ENCODE results near the gene SYT9.

SYT9 gene

DNA sequence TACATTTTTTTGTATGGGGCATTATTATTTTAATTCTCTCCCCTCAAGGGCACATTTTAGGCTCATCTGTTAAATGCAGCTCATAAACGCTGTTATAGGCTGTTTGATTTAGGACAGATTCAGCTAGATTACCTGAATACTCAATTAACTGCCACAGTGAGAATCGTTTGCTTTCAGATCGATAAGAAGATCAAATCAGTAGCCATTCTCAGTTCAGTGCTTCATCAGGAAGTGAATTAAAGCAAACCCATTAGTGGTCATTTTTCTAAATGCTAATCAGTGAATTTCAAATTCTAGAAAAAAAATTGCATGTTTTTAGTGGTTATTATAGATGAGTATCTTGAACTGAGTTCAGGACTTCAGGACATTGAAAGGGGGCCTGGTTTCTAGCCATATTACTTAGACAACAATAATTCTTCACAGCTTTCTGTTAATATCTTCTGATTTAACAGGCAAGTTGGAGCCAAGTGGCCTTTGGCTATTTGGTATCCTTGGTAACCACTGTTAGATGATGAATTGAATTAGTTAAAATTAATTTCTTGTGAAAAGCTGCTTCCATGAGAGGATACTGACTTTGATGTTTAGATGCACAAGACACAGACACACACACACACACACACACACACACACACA lies 18.6 kb downstream of the SYT9 start:
- no peak for DNase-seq (ENCODE audit: low read depth in 1 of 2, low spot score in 1 of 2)

DNA sequence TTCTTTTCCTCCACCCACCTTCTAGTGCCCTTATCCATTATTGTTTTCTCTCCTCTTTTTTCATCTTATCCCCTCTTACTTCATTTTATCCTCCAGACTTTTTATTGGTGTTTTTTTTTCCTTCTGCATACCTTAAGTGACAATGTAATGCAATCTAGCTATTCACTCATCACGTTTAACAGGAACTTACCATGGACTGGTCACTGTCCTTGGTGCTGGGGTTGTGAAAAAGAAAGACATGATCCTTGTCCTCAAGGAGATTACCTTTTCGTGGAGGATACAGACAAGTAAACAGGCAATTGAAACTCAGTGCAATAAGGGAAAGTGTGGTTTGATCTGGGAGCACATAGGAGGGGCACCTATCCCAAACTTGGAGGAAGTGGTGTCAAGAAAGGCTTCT lies 20.7 kb downstream of the SYT9 start:
- DNase-seq (ENCODE audit: low read depth in 1 of 2, low spot score in 1 of 2), result no peak

DNA sequence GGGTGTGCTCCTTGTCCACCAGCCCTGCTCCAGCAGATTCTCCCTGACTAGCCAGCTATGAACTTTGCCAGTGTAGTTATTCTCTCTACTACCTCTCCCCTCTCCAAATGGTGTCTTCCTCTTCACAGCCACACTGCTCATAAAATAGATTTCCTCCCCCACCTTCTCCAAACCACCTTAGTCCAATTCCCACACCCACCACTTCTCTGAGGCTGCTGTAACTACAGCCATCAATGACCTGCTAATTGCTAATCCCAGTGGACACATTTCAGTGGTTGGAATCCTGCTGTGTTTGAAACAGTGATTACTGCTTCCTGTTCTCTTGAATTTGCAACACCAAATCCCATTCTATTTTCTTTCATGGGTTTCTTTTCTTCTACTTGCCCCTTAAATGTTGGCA lies 23.4 kb downstream of the SYT9 start:
- no peak for DNase-seq (ENCODE audit: low read depth in 1 of 2, low spot score in 1 of 2)

DNA sequence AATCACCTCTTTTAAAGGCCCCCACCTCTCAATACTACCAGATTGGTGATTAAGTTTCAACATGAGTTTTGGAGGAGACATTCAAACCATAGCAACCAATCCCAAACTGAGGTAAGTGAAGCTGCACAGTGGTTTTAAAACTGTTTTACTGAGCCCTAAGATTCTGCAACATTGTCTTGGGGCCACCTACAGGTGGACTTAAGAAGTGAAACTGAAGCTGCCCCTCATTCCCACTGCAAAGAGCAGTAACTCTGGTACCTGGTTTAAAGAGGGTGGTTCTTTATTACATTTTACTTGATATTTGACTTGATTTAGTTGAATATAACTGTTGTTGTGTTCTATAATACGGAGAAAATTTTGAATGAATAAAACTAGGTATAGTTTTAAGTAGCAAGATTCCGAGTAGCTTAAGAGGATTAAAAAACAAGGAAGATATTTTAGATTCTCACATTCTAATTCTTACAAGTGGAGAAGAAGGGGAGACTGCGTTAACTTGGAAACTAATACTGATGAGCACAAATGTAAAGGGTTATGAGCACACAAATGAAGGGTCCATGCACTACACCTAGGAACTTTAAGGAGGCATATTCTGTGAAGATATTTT lies 26.7 kb downstream of the SYT9 start:
- DNase-seq (ENCODE audit: low read depth in 1 of 2, low spot score in 1 of 2), result no peak

DNA sequence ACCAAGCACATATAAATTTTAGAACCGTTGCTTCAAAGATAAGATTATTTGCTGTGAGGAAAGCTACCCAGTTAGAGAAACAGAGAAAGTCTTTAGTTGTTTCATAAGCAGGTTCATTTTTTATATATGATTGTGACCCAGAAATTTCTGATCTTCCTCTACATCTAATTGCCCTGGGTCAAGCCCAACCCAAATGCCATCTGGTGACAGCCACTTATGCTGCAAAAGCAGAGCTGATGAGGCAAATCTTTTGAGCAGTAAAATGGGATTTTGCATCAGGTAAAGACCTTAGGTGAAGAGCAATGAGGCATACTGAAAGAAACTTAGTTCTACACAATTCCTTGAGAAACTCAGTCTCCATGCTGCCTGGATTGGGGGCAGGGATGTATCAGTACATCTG lies 28.0 kb downstream of the SYT9 start:
- no peak for DNase-seq (ENCODE audit: low read depth in 1 of 2, low spot score in 1 of 2)

DNA sequence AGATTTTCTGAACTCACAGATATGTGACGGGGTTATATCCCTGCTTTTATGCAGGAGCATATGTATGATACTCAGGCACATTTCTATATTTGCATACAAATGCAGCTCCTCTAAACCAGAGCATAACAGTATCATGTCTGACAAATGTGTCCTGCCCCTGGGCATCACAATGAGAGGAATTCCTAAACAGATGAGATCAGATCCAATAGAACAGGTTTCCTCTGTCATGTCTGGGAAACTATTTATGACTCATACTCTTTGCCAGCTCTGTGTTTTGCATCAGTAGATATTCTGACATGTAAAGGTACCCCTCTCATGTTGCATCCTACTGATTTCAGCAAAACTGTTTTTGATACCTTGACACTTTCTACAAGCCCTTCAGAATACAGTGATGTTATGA lies 29.4 kb downstream of the SYT9 start:
- no peak for DNase-seq (ENCODE audit: low read depth in 1 of 2, low spot score in 1 of 2)

DNA sequence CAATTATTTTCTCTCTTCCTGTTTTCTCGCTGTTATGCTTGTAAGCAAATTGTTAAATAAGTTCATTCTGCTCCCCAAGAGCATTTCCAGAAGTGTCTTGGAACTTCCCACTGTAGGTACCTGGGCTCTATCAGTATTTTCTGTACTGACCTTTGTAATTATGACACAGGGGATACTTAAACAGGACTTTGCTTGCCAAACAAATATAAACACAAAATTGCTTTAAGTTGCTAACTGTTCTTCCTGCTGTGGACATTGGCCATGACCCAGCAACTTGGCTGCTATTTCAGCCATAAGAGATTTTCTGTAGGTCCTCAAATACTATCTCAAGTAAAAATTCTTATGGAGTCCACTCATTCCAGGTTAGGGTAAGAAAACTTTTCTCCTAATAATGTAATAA lies 30.1 kb downstream of the SYT9 start:
- no peak for DNase-seq (ENCODE audit: low read depth in 1 of 2, low spot score in 1 of 2)

DNA sequence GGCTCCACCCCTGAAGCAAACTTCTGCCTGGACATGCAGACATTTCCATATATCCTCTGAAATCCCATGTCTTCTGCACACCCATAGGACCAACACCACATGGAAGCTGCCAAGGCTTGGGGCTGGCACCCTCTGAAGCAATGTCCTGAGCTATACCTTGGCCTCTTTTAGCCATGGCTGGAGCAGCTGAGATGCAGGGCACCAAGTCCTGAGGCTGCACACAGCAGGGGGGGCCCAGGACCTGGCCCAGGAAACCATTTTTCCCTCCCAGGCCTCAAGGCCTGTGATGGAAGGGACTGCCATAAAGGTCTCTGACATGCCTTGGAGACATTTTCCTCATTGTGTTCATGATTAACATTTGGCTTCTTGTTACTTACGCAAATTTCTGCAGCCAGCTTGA lies 34.5 kb downstream of the SYT9 start:
- DNase-seq (ENCODE audit: low read depth in 1 of 2, low spot score in 1 of 2), result no peak

DNA sequence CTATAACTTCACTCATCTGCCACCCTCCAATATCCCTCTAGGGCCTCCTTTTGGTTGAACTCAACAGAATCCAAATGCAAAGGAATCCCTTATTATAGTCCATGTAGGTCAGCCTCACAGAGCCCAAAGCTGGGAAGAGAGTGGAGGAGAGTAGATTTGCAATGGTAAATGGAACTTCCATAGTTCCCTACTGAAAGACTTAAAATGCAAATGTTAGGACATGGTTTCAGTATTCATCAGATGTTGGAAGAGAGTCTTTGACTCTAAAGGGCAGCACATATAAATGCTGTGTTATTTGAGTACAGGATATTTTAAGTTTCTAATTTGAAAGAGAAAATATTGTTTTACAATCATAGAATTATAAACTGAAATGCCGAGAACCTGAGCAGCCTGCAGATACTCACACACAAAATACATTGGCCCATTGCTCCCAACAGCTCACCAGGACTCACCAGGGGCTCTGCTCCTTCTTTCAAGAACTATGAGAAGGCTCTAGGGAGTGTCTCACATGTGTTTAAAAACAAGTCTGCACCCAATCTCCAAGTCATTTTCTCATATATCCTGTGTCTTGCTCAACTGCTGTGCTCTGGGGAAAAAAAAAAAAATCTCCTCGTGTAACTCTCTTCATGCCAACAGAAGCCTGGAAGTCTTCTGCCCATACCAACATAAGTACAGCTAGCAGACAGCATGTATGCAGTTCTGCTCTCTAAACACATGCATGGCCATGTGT lies 39.6 kb downstream of the SYT9 start:
- no peak for DNase-seq (ENCODE audit: low read depth in 1 of 2, low spot score in 1 of 2)

DNA sequence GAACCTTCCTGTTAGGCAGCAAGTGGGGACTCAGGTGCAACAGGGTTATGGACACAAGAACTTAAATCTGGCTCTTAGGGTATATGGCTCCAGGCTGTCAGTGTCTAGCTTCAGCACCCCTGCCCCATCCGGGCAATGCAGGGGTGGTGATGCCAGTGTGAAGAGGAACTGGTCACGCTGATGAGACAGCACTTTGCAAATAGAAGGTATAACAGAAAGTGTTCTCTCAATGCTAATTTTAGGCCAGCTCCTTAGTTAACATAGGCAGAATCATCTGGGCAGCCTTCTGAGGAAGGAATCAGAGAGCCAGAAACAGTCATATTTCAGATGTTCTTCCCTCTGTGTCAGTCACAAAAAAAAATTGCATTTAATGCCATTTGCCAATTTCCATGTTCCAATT lies 41.2 kb downstream of the SYT9 start:
- no peak for DNase-seq (ENCODE audit: low read depth in 1 of 2, low spot score in 1 of 2)

DNA sequence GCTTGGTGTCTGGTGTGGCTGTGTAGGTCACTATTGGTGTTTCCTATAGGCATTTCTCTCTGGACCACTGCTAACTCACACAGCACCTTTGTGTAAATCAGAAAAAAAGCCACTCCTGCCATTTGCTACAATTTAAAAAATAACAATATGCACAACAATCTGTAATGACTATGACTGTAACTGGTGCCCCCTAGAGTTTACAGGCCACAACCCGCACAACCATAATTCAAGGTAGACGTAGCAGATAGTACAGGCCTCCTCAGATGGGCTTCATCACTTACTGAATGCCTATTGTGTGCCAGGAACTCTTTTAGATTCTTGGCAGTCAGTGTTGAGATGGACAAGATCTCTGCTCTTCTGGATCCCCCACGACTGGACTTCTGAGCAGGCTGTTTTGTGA lies 47.7 kb downstream of the SYT9 start:
- DNase-seq (ENCODE audit: low read depth in 1 of 2, low spot score in 1 of 2), result no peak

DNA sequence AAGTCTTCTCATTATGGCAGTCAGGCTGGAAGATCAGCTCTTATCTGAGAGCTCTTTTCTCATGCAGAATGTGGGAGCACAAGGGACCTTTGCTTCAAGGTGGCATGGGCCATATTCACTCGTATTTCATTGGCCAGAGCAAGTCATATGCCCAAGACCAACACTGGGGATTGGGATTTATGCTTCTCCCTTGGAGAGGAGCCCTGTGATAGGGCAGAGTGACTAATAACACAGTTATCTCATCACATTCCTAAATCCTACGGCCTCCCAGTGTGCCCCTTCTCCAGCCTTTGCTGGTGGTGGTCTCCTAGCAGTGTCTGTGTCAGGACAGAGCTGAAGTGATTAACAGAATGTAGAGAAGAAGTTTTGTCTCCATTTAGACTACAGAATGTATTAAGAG lies 48.6 kb downstream of the SYT9 start:
- no peak for DNase-seq (ENCODE audit: low read depth in 1 of 2, low spot score in 1 of 2)

DNA sequence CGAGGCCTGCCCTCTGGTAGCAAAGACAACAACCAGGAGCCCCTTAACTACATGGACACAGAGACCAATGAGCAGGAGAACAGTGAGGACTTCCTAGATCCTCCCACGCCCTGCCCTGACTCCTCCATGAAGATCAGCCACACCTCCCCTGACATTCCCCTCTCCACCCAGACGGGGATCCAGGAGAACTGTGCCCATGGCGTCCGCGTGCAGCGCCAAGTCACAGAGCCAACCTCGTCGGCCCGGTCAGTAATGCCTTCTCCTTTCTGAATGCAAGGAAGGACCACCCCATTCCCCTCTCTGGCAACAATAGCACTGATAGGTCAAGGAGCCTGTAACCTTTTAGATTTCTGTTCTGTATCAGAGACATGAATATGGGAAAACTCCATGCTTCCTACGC lies 51.4 kb downstream of the SYT9 start:
- DNase-seq (ENCODE audit: low read depth in 1 of 2, low spot score in 1 of 2), result no peak

DNA sequence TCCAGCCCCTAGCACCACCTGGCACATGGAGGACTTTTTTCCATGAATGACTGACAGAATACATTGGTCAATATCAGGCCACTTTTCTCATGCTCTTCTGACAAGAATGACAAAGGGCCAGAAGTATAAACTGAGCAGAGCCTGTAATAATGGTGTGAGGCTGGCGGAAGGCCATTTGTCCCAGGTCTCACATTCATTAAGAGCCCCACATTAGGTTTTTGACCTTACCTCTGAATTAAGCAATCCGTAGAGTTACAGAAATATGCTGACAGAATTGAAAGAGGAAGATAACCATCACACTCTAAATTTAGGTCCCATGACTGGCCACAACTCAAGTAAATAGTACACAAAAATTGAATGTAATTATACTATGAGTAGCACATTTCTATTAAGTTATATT lies 55.2 kb downstream of the SYT9 start:
- DNase-seq (ENCODE audit: low read depth in 1 of 2, low spot score in 1 of 2), result no peak

DNA sequence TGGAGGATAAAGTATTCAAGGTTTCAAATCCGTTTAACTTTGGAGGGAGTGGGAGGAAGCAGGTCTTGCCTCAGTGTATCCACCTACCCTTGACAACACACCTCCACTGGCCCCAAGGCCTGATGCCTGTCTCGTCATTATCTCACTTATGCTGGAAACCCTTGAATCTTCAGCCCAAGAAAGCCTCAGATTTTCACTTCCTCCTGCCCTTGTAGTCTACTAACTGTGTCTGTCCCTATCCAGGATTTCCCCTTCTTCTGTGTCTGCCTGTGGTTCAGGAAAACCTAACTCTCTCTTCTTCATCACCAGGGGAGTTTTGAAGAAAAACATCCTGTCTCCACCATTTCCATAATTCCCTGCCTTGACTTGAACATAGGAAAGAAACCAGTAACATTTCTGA lies 56.1 kb downstream of the SYT9 start:
- no peak for DNase-seq (ENCODE audit: low read depth in 1 of 2, low spot score in 1 of 2)

DNA sequence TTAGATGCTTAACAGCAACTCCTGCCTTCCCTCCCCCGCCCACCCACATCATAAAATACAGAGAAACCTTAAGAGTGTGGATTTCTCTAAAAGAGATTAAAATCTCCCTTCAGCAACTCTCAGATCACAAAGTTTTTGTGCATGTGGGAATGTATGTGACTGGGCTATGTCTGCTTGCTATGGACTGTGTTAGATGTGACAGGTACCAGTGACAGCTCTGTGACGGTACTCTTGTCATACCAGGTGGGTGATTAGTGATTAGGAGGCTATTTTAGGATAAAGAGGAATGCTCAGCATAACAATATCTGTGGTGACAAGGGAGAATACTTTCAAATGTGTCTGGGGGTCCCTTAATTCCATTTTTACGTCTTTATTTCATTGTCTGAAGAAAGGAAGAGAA lies 60.2 kb downstream of the SYT9 start:
- DNase-seq (ENCODE audit: low read depth in 1 of 2, low spot score in 1 of 2), result no peak

DNA sequence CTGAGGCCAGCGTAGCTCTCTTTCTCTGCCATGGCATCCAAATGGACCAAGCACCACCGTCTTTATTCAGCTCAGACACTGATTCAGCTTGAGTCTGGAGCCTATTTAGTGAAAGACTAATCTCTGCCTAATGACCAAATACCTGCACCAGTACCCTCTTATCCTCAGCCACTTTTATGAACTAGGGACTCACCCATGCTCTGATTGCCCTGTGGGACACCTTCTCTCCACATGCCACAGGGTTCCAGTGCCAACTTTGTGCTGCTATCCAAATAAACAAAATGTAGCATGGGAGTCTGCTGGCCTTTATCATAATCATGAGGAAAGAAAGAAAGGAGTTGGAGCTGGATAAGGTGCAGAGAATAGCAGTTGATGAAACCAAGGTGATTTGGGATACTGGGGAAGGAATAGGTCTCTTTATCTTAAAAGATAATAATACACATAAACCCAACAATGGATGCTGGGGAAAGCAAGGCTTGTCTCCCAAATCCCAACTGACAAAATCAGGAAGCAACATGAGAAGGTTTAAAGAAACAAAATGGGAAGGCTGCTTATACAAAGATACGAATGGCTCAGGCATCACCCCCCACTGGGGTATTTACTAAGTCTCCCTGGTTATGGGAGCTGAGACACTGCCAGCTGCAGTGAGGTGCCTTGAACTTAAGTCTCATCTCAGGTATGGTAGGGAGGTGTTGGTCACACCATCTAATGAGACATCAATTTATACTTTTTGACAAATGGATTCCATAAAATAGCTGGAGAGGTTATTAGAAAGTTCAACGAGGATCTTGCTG lies 63.3 kb downstream of the SYT9 start:
- DNase-seq (ENCODE audit: low read depth in 1 of 2, low spot score in 1 of 2), result no peak

DNA sequence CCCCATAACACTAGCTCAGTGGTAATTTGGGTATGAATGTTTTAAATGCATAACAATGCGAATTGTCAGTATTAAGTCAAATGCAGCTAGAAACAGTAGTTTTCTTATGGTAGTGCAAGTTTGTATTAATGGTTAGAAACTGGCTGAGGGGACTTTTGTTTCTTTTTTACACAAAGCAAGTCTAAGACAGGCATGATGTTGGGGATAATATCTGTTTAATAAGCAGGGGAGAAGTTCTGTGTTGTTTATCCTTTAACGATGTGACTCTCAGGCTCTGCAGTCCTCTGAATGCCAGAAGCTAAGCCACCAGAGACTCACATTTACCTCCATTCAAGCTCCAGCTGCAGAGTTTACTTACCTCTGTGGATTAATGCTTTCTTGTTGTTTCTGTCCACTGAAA lies 67.8 kb downstream of the SYT9 start:
- no peak for DNase-seq (ENCODE audit: low read depth in 1 of 2, low spot score in 1 of 2)

DNA sequence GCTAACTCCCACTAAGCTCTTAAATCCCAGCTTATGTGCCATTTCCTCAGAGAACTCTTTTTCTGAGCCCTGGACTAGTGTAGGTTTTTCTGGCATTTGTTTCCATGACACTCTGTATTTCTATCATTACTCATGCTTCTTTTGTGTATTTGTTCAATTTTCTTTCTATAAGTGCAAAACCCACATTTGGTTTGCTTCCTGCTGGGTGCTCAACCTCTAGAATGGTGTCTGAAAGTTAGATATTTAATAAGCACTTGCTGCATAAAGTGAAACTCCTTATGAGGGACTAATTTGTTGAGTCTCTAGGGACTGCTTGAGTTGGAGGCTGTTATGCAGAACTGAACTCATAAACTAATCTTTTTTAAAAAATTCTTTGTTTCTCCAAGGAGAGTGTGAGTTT lies 68.6 kb downstream of the SYT9 start:
- no peak for DNase-seq (ENCODE audit: low read depth in 1 of 2, low spot score in 1 of 2)

DNA sequence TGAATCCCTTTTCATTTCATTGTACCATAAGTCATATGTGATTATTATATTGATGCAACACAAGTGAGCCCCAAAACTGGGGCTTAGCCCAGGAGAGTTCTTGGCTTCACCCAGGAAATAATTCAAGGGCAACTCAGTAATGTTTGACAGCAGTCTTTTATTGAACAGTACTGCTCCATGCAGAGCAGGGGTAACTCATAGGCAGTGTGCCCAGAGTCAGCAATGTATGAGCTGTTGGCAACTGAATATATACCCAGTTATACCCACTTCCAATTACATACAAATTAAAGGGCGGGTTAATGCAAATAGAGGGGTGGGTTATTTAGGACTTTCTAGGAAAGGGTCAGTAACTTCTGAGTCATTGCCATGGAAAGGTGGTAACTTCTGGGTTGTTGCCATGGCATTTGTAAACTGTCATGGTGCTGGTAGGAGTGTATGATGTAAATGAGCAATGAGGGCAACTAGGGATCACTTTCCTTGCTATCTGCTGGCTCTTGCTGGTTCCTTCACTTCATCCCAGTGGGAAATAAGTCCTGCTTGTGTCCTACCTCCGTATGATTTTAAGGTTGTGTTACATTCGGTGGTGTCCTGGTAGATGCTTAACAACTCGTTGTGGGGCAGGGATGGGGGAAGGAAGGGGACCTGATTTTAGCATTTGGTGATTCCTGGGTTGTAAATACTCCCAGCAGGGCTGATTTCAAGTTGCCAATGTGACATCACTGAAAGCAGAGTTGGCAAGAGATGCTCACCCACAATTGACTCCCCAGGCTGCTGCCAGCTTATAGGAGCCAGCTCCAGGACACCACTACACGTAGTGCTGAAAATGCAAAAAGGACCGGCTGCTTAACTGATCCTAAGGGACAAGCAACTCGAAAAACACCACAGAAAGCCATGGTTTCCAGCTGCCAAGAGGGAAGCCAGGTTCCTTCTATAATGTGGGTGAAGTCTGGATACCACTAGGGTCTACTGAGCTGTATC lies 70.1 kb downstream of the SYT9 start:
- DNase-seq (ENCODE audit: low read depth in 1 of 2, low spot score in 1 of 2), result no peak

DNA sequence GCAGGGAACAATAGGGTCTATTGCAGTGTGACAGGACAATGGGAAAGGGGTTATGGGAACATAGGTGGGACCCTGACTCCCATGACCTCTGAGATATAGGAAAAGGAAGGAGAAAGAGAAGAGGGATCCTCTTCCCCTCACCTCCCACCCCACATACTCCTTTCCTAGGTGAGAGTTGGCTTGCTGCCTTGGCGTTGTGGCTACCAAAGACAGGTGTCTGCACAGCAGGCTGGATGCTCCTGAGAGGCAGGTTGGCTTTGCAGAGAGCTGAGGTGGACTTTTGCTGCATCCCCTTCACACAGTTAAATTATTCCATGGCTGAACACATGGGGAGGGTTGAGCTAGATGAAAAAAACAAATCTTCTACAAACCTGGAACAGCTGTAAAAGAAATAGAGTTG lies 80.7 kb downstream of the SYT9 start:
- DNase-seq (ENCODE audit: low read depth in 1 of 2, low spot score in 1 of 2), result no peak
